GM19239 (cell line): ENCODE data around the gene C6orf118.

Experiments
- DNase-seq: peaks from one replicate; pipeline ENCODE4 v3.0.0; 2011; ENCODE audit warnings: low spot score; ENCODE audit not compliant: insufficient read length
- FAIRE-seq: peaks from 2 replicates; lab custom pipeline; 2011; peaks lifted over from hg19 to GRCh38; lab: Jason Lieb, UNC

The C6orf118 gene

GRCh38 chr6:165308926-165309731 lies at the start of gene C6orf118:
TSS of gene C6orf118 (minus strand) at chr6:165309605. CDS start at chr6:165309586, 19 bp downstream.
- DNase-seq = no peak
- no peak for FAIRE-seq

- DNase-seq (no peak), FAIRE-seq (no peak)
Observed at GRCh38 chr6:165345700-165346099, 36.3 kb upstream of the C6orf118 start.

GRCh38 chr6:165340532-165340931 lies 31.1 kb upstream of the C6orf118 start:
- FAIRE-seq = no peak
- DNase-seq = no peak

GRCh38 chr6:165325609-165326008 lies 16.2 kb upstream of the C6orf118 start:
- DNase-seq (no peak), FAIRE-seq (no peak)

GRCh38 chr6:165321555-165322145 lies 12.2 kb upstream of the C6orf118 start:
- FAIRE-seq = no peak
- no peak for DNase-seq

GRCh38 chr6:165321150-165321549 lies 11.7 kb upstream of the C6orf118 start:
- FAIRE-seq = no peak
- DNase-seq = no peak

- FAIRE-seq = no peak
- no peak for DNase-seq
Observed at GRCh38 chr6:165317723-165318122, 8.3 kb upstream of the C6orf118 start.

- DNase-seq (no peak), FAIRE-seq (no peak)
Observed at GRCh38 chr6:165306955-165307354, 2.5 kb downstream of the C6orf118 start.

GRCh38 chr6:165301372-165302246 lies 7.8 kb downstream of the C6orf118 start:
- no peak for FAIRE-seq
- DNase-seq = no peak

GRCh38 chr6:165300422-165300936 lies 8.9 kb downstream of the C6orf118 start:
- FAIRE-seq (no peak), DNase-seq (no peak)

- no peak for FAIRE-seq
- DNase-seq = no peak
Observed at GRCh38 chr6:165298875-165299274, 10.5 kb downstream of the C6orf118 start.

- DNase-seq (no peak), FAIRE-seq (no peak)
Observed at GRCh38 chr6:165298402-165298801, 11.0 kb downstream of the C6orf118 start.

- FAIRE-seq = no peak
- no peak for DNase-seq
Observed at GRCh38 chr6:165292657-165293056, 16.7 kb downstream of the C6orf118 start.

GRCh38 chr6:165274611-165275010 lies 34.8 kb downstream of the C6orf118 start:
- no peak for DNase-seq

GRCh38 chr6:165272585-165272984 lies 36.8 kb downstream of the C6orf118 start:
- no peak for FAIRE-seq
- no peak for DNase-seq

More at GRCh38 chr6:165274611-165275010, 34.8 kb downstream of the C6orf118 start:
- FAIRE-seq = no peak

GRCh38 chr6:165268987-165269386 lies 40.4 kb downstream of the C6orf118 start:
- DNase-seq = no peak
- FAIRE-seq = no peak

- FAIRE-seq (no peak), DNase-seq (no peak)
Observed at GRCh38 chr6:165266621-165267020, 42.8 kb downstream of the C6orf118 start.

GRCh38 chr6:165266191-165266590 lies 43.2 kb downstream of the C6orf118 start:
- DNase-seq (no peak), FAIRE-seq (no peak)

- DNase-seq (no peak), FAIRE-seq (no peak)
Observed at GRCh38 chr6:165260462-165260861, 48.9 kb downstream of the C6orf118 start.

- no peak for DNase-seq
- FAIRE-seq = no peak
Observed at GRCh38 chr6:165249808-165250207, 59.6 kb downstream of the C6orf118 start.
